ENCODE results near the gene CNTNAP2. TPM values are rescaled to one million over a fixed set of nuclear protein-coding genes. Genes with fewer than 3 reads are reported as not detected.

The CNTNAP2 gene
- total RNA-seq, 1 experiment from 2014 or later, result 0.03 TPM

GRCh38 chr7:148319316-148319808, 2202.8 kb downstream of the CNTNAP2 start:
- ChIA-PET CTCF (no interaction called here), POLR2A (no interaction called here)
- Histone ChIP-seq H3K27ac (ENCODE audit: low read length) (no peak overlapping the region), H3K36me3 (ENCODE audit: control insufficient read depth, insufficient read depth, low read length) (no peaks in the 10 kb centered on the region), H3K4me1 (ENCODE audit: control insufficient read depth, insufficient read depth, low read length) (no peaks in the 10 kb centered on the region), H3K27me3 (ENCODE audit: control insufficient read depth, insufficient read depth, low read length) (0 out of 2 replicates have a peak, but pooled peaks cover 2% of the 10 kb centered on the region), H3K4me3 (ENCODE audit: low read depth in 2 of 2, low read length in 2 of 2) (no peak overlapping the region), H3K9me3 (ENCODE audit: control insufficient read depth, insufficient read depth, low read depth, low read length) (no peaks in the 10 kb centered on the region)
- in situ Hi-C loops (cut with HindIII; ENCODE audit: low pct_unique_long_range_greater_than_20kb, low sequenced_read_pairs) (no loop called here), intact Hi-C loops (cut with micrococcal nuclease; ENCODE audit: unreplicated experiment) (no loop called here)
- BruUV-seq (replicated peaks), result no TSS peak
- ATAC-seq (no peak), DNase-seq (ENCODE audit: low read depth, low spot score) (no peak)
- no peak for TF ChIP-seq SIN3A (IDR thresholded peaks at IDR 0.05; ENCODE audit: borderline replicate concordance, insufficient read depth, low read depth, low read length)
- TF ChIP-seq POLR2AphosphoS5 (IDR thresholded peaks at IDR 0.05; ENCODE audit: low read depth, low read length), result no peak
- no peak for TF ChIP-seq REST (IDR thresholded peaks at IDR 0.05; ENCODE audit: insufficient read depth in 1 of 2, low read depth in 2 of 2, low read length in 1 of 2)
- no peak for TF ChIP-seq TCF7L2 (IDR thresholded peaks at IDR 0.05; ENCODE audit: low read depth, low read length)
- TF ChIP-seq CTCF (IDR thresholded peaks at IDR 0.05), result no peak

GRCh38 chr7:148325208-148325607, 2208.6 kb downstream of the CNTNAP2 start:
- ChIA-PET POLR2A (no interaction called here), CTCF (no interaction called here)
- intact Hi-C loops (cut with micrococcal nuclease; ENCODE audit: unreplicated experiment) (no loop called here), in situ Hi-C loops (cut with HindIII; ENCODE audit: low pct_unique_long_range_greater_than_20kb, low sequenced_read_pairs) (no loop called here)
- Histone ChIP-seq H3K4me1 (ENCODE audit: control insufficient read depth, insufficient read depth, low read length) (no peaks in the 10 kb centered on the region), H3K4me3 (ENCODE audit: low read depth in 2 of 2, low read length in 2 of 2) (no peak overlapping the region), H3K36me3 (ENCODE audit: control insufficient read depth, insufficient read depth, low read length) (no peaks in the 10 kb centered on the region), H3K27me3 (ENCODE audit: control insufficient read depth, insufficient read depth, low read length) (peaks cover 4% of the 10 kb centered on the region; the same call in 1 of the 2 replicates), H3K9me3 (ENCODE audit: control insufficient read depth, insufficient read depth, low read depth, low read length) (no peaks in the 10 kb centered on the region), H3K27ac (ENCODE audit: low read length) (no peak overlapping the region)
- no peak for TF ChIP-seq TCF7L2 (IDR thresholded peaks at IDR 0.05; ENCODE audit: low read depth, low read length)
- TF ChIP-seq SIN3A (IDR thresholded peaks at IDR 0.05; ENCODE audit: borderline replicate concordance, insufficient read depth, low read depth, low read length), result no peak
- no peak for TF ChIP-seq REST (IDR thresholded peaks at IDR 0.05; ENCODE audit: insufficient read depth in 1 of 2, low read depth in 2 of 2, low read length in 1 of 2)
- no peak for TF ChIP-seq POLR2AphosphoS5 (IDR thresholded peaks at IDR 0.05; ENCODE audit: low read depth, low read length)
- TF ChIP-seq CTCF (IDR thresholded peaks at IDR 0.05), result no peak
- no TSS peak for BruUV-seq (replicated peaks)
- ATAC-seq (no peak), DNase-seq (ENCODE audit: low read depth, low spot score) (no peak)
